ENCODE results near the gene PXDN.
"Not testable (repeated sequence)": the region's sequence is repeated elsewhere in the genome, so short reads cannot be mapped to it uniquely, and the experiment has no call there.

The PXDN gene

GRCh38 chr2:1781291-1782080, 37.2 kb upstream of the PXDN start:
- no peak overlapping the region for H3K4me3 ChIP-seq (replicated peaks; ENCODE audit: low read depth, low read length)
- no peak for TF ChIP-seq CTCF (IDR thresholded peaks at IDR 0.05; ENCODE audit: low read length, missing control alignments)
- DNase-seq (ENCODE audit: low read depth) = no peak

- no peak for TF ChIP-seq CTCF (IDR thresholded peaks at IDR 0.05; ENCODE audit: low read length, missing control alignments)
- no peak overlapping the region for H3K4me3 ChIP-seq (replicated peaks; ENCODE audit: low read depth, low read length)
- DNase-seq (ENCODE audit: low read depth) = no peak
Measured at GRCh38 chr2:1780693-1781092, 36.4 kb upstream of the PXDN start.

GRCh38 chr2:1780054-1780453, 35.7 kb upstream of the PXDN start:
- DNase-seq (ENCODE audit: low read depth); H3K4me3 ChIP-seq (replicated peaks; ENCODE audit: low read depth, low read length): not testable (repeated sequence)

- DNase-seq (ENCODE audit: low read depth) = no peak
- TF ChIP-seq CTCF (IDR thresholded peaks at IDR 0.05; ENCODE audit: low read length, missing control alignments) = no peak
- H3K4me3 ChIP-seq (replicated peaks; ENCODE audit: low read depth, low read length) = no peak overlapping the region
Measured at GRCh38 chr2:1778566-1778965, 34.3 kb upstream of the PXDN start.

GRCh38 chr2:1777781-1778180, 33.5 kb upstream of the PXDN start:
- DNase-seq (ENCODE audit: low read depth) = no peak
- no peak overlapping the region for H3K4me3 ChIP-seq (replicated peaks; ENCODE audit: low read depth, low read length)
- TF ChIP-seq CTCF (IDR thresholded peaks at IDR 0.05; ENCODE audit: low read length, missing control alignments) = no peak

GRCh38 chr2:1777156-1777555, 32.8 kb upstream of the PXDN start:
- TF ChIP-seq CTCF (IDR thresholded peaks at IDR 0.05; ENCODE audit: low read length, missing control alignments) = no peak
- no peak for DNase-seq (ENCODE audit: low read depth)
- no peak overlapping the region for H3K4me3 ChIP-seq (replicated peaks; ENCODE audit: low read depth, low read length)

- H3K4me3 ChIP-seq (replicated peaks; ENCODE audit: low read depth, low read length) = no peak overlapping the region
- no peak for TF ChIP-seq CTCF (IDR thresholded peaks at IDR 0.05; ENCODE audit: low read length, missing control alignments)
- no peak for DNase-seq (ENCODE audit: low read depth)
Measured at GRCh38 chr2:1775511-1776035, 31.3 kb upstream of the PXDN start.
